GM08714 (cell line): ENCODE data around the gene ADORA2A.

ENCODE experiments used
- H3K4me3 ChIP-seq: fragments of 200-500 bp; sonication (Bioruptor generic); 2 replicates; pipeline ENCODE4 v1.5.1; 2014; ENCODE audit warnings: mild to moderate bottlenecking, low read length, inconsistent platforms
- ZNF274 ChIP-seq: IDR thresholded peaks from 2 replicates; pipeline ENCODE4 v1.6.1; 2012; ENCODE audit warnings: mild to moderate bottlenecking, low read depth, low read length

Gene ADORA2A

DNA sequence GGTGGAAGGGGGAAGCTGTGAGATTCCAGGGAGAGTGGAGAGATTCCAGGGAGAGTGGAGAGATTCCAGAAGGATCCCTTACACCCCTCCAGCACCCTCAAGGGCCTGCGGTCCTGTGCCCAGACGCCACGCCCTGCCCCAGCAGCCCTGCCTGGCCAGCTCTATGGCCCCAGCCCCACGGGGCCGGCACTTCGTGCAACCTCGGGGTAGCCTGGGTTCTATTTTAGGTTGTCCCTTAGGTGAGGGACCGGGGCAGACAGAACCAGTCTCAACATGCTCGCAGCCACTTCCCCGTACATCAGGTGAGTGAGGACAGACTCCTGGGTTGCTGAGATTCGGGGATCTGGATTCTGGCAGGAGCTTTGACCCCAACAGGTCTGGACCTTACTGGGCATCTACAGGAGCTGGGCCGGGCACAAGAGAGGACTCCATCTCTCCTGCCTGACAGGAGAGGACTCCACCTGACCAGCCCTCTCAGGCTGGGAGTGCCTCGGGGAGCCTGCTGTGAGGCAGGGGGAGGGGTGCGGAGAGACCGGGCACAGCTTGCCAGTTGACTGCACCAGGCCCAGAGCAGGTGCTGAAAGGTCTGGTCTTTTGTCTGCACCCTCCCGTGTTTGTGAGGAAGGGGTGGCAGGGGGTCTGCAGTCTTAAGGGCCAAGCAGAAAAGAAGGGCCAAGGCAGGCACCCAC lies 8.5 kb upstream of the ADORA2A start:
- no peak for TF ChIP-seq ZNF274
- no peak overlapping the region for H3K4me3 ChIP-seq

DNA sequence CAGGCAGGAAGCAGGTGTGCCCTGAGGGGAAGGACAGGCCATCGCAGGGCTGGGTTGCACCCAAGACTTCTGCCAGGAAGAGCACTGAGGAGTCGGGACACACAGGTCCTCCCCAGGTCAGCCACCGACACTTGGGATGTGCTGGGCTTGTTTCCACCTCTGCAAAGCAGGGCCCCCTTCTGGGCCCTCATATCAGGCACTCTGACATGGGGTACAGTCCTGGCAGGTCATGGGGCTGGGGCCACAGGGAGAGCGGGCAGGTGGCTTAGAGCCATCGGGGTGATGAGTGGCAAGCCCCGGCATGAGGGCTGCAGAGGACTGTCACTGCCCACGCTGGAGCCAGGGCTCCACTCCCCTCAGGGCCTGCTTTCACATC lies 7.9 kb upstream of the ADORA2A start:
- H3K4me3 ChIP-seq: no peak overlapping the region
- no peak for TF ChIP-seq ZNF274

DNA sequence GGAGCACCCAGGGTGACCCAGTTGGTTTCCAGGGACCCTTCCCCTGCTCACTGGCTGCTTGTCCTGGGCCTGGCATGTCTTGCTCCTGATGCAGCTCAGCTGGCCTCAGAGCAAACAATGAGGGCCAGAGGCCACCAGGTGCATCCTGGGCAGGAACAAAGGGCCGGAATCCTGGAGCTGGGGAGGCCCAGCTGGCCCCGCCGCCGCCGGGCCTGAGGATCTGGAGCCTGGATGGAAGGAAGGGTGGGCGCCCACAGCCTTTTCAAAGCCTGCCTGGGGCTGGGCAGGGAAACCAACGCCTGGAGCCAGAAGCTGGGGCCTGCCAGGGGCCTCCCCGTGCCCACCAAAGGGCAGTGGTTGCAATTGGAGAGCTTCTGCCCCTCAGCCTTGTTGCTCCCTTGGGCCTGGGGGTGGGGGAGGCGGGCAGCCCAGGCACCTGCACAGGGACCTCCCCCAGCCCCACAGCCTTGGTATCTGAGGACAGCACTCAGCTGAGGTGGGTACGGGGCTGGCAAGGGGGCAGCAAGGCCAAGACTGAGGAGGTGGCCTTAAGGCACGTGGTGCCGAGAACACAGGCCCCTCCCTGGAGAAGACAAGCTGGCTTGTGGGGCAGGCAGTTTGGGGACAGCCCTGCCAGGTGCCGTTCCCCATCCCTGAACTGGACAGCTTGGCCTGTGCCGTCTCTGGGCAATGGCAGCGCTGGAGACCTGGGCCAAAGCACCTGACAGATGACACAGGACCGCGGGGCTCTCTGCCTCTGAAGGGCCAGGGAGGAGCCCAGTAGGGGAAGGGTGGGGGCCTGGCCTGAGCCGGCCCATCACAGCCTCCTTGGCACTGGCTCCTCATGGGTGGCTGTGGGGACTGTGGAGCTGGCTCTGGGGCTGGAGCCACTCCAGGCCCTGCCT lies 7.1 kb upstream of the ADORA2A start:
- TF ChIP-seq ZNF274: no peak
- H3K4me3 ChIP-seq: no peak overlapping the region

DNA sequence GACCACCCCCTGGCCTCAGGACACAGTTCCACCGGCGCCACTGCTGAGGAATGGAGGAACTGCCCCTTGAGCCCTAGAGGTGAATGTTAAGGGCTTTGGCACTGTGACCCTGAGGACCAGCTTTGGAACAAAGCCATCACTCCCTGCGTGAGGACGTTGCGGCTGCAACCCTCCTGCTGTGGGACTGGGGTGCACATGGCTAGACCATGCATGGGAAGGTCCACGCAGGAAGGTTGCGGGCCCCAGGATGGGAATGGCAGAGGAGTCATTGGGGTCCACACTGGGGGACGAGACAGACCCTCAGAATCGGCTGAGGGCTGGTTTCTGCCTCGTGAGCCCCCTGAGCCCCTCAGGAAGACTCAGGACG lies 6.4 kb upstream of the ADORA2A start:
- no peak for TF ChIP-seq ZNF274
- no peak overlapping the region for H3K4me3 ChIP-seq

DNA sequence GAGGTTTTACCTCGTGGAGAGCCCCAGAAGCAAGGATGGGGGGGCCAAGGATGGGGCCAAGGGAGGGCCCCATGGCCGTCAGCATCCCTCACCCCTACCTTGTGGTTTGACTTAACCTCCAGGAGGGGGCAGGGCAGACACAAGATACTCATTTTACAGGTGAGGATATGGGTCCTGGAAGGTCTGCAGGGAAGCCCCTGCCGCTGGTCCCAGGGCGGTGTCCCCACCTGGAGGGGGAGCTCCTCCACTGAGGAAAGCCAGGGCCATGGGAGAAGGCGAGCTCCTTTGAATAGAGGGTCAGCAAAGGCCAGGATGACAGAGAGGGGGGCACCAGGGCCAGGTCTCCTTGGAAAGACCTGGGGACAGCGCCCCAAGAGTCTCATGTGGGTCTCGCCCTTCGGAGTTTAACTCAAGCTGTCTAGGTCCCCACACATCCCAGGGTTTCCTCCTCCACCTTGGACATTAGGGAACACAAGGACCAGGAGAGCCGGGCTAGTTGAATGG lies 5.9 kb upstream of the ADORA2A start:
- TF ChIP-seq ZNF274: no peak
- no peak overlapping the region for H3K4me3 ChIP-seq

DNA sequence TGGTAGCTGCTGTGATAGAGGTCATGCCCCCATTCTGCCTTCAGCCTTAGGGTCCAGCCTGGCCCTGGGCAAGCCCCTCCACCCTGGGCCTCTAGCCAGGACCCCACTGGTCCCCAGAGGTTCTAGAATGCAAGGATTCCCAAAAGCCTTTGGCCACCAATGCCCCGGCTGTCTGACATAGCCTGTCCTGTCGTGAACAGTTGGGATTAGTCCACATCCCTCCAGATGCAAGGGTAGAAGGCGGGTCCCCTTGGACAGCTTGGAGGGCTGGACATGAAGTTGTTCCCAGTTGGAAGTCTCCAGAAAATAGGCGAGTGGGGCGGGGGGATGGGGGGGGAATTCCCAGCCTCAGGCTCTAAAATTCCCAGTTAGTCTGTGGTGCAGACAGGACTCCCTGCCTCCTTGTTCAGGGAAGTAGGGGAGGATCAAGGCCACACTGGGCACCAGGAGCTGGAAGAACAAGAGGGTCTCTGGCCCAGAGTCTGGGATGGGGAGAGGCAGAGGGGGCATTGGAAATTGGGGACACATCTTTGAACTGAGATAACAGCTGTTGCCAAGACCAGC lies 5.2 kb upstream of the ADORA2A start:
- TF ChIP-seq ZNF274: no peak

DNA sequence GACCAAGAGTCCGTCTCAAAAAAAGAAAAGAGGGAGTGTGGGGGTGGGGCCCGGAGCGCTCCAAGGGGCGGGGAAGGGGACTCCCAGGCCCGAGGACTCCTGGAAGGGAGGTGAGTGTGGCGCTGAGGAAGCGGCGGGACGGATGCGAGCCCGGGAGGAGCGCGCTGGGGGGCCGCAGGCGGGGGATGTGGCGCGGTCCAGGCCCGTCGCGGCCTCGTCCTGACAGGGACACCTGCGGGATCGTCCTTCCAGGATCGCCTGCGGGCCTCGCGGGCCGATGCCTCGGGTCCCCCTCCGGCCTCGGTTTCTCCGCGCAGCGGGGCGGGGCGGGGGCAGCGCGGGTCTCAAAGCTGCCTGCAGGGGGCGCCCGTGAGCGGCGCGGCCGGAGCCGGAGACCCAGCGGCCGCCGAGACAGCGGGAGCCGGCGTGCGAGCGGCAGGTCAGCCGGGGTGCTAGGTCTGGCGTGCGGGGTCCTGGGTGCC lies 3.8 kb upstream of the ADORA2A start:
- TF ChIP-seq ZNF274: no peak
- H3K4me3 ChIP-seq: peak overlapping the region; percentile 19; the same call in 1 of the 2 replicates

More for the DNA sequence above, 5.2 kb upstream of the ADORA2A start:
- H3K4me3 ChIP-seq: no peak overlapping the region

DNA sequence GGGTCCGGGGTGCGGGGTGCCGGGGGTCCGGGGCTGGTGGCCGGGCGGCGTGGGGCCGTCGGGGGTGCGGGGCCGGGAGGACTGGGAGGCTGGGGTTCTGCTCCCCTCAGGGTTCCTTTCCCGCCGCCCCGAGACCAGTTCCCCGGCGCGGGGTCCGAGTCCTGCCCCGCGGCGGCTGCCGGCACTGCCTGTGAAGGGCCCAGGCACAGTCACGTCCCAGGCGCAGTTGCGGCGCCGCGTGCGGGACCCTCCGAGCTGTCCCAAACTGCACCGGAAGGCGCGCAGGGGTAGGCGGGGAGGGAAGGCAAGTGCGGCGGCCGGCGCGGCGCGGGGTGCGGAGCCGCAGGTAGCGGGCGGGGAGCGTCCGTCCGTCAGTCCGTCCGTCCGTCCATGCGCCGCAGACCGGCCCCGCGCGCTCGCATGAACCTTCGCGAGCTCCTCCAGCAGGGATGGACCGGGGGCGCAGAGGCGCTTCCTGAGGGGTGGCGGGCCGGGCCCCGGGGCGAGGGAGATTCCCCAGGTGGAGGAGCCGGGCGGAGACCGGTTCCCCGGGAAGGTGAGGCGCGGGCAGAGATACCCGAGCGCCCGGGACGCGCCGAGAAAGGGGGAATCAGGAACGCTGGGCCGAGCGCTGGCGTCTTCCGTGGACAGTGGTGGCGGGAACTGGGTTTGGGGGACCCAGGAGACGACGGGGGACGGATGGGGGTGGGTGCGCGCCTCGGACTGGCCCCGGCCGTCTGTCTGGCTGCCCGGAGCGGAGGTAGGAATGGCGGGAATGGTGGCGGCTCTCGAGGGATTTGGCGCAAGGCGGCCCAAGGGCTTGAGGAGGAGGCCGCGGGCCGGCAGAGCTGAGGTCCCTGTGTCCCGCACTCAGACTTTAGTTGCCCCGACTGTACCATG lies 3.1 kb upstream of the ADORA2A start:
- no peak for TF ChIP-seq ZNF274
- H3K4me3 ChIP-seq: peak overlapping the region; percentile 61; the same call in 1 of the 2 replicates

DNA sequence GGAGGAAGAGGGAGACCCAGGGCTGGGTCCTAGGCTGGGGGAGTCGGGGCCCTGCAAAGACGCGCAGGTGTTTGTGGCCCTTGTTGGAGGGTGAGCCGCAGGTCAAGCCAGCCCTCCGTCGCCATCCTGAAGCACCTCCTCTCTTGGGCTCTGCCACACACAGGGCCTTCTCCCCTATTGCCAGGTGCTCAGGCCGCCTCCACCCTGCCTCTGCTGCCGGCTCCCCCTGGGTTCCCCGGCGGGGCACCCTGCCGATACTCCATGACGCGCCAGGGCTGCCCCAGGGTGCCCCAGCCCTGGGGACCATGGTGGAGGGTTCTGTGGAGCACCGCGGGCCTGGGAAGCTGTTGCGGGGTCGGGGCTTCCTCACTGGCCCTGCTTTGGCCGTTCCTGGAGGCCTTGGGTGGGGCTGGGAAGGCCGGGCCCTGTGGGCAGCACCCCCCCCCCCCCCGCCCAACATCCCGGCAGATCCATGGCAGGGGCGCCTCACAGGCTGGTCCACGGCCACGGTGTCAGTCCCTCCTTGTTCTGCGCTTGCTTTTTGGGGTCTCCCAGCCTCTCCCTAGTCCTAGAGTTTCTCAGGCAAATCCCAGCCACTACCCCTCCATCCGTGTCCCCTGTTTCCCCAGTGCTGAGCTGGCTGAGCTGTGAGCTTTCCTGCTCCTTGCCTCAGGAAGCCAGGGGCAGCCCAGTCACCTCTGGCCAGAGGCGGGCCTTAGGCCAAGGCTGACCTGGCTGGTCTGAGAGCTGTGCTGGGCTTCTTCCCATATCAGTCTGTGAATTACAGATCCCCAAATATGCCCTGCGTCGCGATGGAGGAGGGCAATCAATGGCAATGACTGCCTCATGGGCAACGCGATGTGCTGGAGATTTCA lies 2.3 kb upstream of the ADORA2A start:
- peak overlapping the region; percentile 61; the same call in 1 of the 2 replicates for H3K4me3 ChIP-seq
- no peak for TF ChIP-seq ZNF274

DNA sequence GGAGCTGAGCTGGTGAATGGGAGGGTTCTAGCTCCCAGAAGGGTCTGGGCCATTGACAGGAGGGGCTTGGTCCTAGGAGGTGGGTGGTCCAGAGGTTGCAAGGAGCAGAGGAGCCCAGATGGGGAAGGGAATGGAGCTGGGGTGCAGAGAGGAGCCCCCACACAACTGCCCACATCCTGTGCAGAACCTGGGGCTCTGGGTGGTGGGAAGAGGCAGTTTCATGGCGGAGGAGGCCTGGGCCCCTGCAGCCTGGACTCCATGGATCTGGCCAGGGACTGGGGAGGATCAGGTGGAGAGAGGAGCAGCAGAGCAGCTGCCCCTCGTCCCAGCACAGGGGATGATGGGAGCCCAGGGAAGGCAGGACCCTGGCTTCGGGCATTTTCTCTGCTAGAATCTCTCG lies 963 bp upstream of the ADORA2A start:
- TF ChIP-seq ZNF274: no peak
- H3K4me3 ChIP-seq: no peak overlapping the region

DNA sequence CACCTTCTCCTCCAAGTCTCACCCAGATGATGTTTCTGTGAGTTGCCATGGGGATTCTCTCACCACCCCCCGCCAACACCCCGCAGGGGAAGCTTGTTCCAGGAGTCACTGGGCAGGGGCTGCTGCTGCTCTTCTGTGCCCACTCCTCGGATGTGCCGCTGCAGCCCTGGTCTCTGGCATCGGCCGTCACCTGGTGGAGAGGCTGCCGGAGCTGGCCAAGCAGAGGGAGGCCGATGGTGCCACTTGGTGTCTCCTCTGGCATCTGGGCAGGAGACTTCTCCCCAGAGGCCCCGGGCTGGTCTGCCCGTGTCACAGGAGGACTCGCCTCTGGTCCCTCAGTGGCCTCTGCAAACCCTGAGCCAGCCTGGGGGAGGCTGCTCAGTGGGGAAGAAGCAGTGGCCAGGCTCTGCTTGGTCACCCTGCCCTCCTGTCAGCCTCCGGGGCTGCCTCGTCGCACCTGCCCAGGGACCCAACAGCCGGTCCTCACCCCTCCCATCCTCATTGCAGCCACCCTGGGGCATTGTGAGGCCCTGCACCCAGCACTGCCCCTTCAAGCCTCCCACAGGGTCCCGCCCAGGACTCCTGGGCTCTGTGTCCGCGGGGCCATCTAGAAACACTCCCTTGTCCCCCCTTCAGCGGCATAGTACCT lies 424 bp upstream of the ADORA2A start:
- H3K4me3 ChIP-seq: peak overlapping the region; percentile 73; the same call in 1 of the 2 replicates
- TF ChIP-seq ZNF274: no peak

DNA sequence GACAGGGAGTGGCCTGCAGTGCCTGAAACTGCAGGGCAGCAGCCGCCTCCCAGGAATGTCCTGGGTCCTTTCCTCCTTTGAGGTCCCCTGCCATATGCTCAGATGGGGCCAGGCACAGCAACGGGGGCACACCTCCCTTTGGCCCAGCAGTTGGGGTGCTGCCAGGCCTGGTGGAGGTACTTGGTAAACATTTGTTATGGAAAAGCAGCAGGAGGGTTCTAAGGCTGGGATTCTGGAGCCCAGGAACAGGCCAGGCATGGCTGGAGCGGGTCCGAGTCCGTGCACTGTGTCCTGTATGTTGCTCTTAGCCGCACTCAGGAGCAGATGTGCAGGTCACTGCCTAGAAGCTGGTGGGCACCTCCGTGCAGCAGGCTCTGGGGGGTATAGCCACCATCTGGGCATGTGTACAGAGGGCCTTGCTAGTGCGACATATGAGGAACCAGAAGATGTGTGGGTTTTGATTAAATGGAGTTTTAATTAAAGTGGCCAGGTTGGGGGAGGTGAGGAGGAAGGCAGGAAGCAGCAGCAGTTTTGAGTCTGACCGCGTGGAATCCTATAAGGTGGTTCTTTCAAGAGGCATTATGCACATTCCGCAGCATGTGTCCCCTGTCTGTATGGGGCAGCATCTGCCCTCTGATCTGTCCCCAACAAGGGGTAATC lies 1.5 kb downstream of the ADORA2A start:
- no peak for TF ChIP-seq ZNF274

More for the DNA sequence above, 1.5 kb downstream of the ADORA2A start:
- H3K4me3 ChIP-seq: peak overlapping the region; percentile 73; the same call in 1 of the 2 replicates
